BE2C (cell line): ENCODE results near the gene ZC3H4.

ENCODE experiments used
- DNase-seq: peaks from one replicate; pipeline ENCODE4 v3.0.0-alpha.2; 2020
- H3K27me3 ChIP-seq: fragments of 250-450 bp; sonication (Bioruptor Pico); 2 replicates; pipeline ENCODE4 v1.5.1; 2020; ENCODE audit warnings: mild to moderate bottlenecking
- H3K36me3 ChIP-seq: fragments of 250-450 bp; sonication (Bioruptor Pico); 2 replicates; pipeline ENCODE4 v1.5.1; 2020; ENCODE audit warnings: mild to moderate bottlenecking
- H3K4me1 ChIP-seq: fragments of 250-450 bp; sonication (Bioruptor Pico); 2 replicates; pipeline ENCODE4 v1.5.1; 2020
- H3K4me3 ChIP-seq: 2 replicates; pipeline ENCODE4 v1.5.1; 2011; ENCODE audit warnings: low read depth, low read length
- H3K9me3 ChIP-seq: fragments of 250-450 bp; sonication (Bioruptor Pico); 2 replicates; pipeline ENCODE4 v1.5.1; 2020
- CTCF ChIP-seq: IDR thresholded peaks from 2 replicates; pipeline ENCODE4 v1.5.1; 2012; ENCODE audit warnings: mild to moderate bottlenecking, low read depth, low read length

ZC3H4 gene

GRCh38 chr19:47120470-47121067, 7.0 kb upstream of the ZC3H4 start:
- no peaks in the 10 kb centered on the region for H3K27me3 ChIP-seq
- H3K9me3 ChIP-seq, result no peaks in the 10 kb centered on the region
- no peaks in the 10 kb centered on the region for H3K36me3 ChIP-seq
- DNase-seq, result no peak
- H3K4me1 ChIP-seq, result no peaks in the 10 kb centered on the region
- no peak overlapping the region for H3K4me3 ChIP-seq
- TF ChIP-seq CTCF, result no peak

- Histone ChIP-seq H3K4me3 (peak overlapping the region; percentile 99), H3K27me3 (no peaks in the 10 kb centered on the region), H3K4me1 (peaks cover 6% of the 10 kb centered on the region), H3K36me3 (peaks cover 13% of the 10 kb centered on the region), H3K9me3 (no peaks in the 10 kb centered on the region)
- DNase-seq, result no peak
- no peak for TF ChIP-seq CTCF
These were observed 475 bp upstream of the ZC3H4 start for GRCh38 chr19:47113850-47114651.

GRCh38 chr19:47112166-47112996, 1.2 kb downstream of the ZC3H4 start:
- peak; percentile 90 for DNase-seq
- H3K36me3 ChIP-seq, result peaks cover 13% of the 10 kb centered on the region
- H3K9me3 ChIP-seq, result no peaks in the 10 kb centered on the region
- peaks cover 13% of the 10 kb centered on the region for H3K4me1 ChIP-seq
- TF ChIP-seq CTCF, result no peak
- peak overlapping the region; percentile 99 for H3K4me3 ChIP-seq
- no peaks in the 10 kb centered on the region for H3K27me3 ChIP-seq

- no peak for DNase-seq
- no peaks in the 10 kb centered on the region for H3K9me3 ChIP-seq
- H3K4me3 ChIP-seq, result peak overlapping the region; percentile 99
- no peaks in the 10 kb centered on the region for H3K27me3 ChIP-seq
- peaks cover 13% of the 10 kb centered on the region for H3K36me3 ChIP-seq
- H3K4me1 ChIP-seq, result peaks cover 19% of the 10 kb centered on the region
- TF ChIP-seq CTCF, result no peak
These were observed 1.9 kb downstream of the ZC3H4 start for GRCh38 chr19:47111682-47112165.

- peaks cover 22% of the 10 kb centered on the region for H3K4me1 ChIP-seq
- H3K4me3 ChIP-seq, result peak overlapping the region; percentile 99
- peak; percentile 40 for DNase-seq
- no peak for TF ChIP-seq CTCF
- peaks cover 13% of the 10 kb centered on the region for H3K36me3 ChIP-seq
- no peaks in the 10 kb centered on the region for H3K9me3 ChIP-seq
- H3K27me3 ChIP-seq, result no peaks in the 10 kb centered on the region
These were observed 2.5 kb downstream of the ZC3H4 start for GRCh38 chr19:47111006-47111621.
